Iris pigment epithelial cell (primary cell): ENCODE results near the gene RNPEPL1.
"Not testable (repeated sequence)": the region's sequence is repeated elsewhere in the genome, so short reads cannot be mapped to it uniquely, and the experiment has no call there.

Experiments
- DNase-seq: peaks from one replicate; pipeline ENCODE4 v3.0.0-alpha.2; 2011; ENCODE audit warnings: low read depth

The RNPEPL1 gene, protein sequence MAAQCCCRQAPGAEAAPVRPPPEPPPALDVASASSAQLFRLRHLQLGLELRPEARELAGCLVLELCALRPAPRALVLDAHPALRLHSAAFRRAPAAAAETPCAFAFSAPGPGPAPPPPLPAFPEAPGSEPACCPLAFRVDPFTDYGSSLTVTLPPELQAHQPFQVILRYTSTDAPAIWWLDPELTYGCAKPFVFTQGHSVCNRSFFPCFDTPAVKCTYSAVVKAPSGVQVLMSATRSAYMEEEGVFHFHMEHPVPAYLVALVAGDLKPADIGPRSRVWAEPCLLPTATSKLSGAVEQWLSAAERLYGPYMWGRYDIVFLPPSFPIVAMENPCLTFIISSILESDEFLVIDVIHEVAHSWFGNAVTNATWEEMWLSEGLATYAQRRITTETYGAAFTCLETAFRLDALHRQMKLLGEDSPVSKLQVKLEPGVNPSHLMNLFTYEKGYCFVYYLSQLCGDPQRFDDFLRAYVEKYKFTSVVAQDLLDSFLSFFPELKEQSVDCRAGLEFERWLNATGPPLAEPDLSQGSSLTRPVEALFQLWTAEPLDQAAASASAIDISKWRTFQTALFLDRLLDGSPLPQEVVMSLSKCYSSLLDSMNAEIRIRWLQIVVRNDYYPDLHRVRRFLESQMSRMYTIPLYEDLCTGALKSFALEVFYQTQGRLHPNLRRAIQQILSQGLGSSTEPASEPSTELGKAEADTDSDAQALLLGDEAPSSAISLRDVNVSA

DNA sequence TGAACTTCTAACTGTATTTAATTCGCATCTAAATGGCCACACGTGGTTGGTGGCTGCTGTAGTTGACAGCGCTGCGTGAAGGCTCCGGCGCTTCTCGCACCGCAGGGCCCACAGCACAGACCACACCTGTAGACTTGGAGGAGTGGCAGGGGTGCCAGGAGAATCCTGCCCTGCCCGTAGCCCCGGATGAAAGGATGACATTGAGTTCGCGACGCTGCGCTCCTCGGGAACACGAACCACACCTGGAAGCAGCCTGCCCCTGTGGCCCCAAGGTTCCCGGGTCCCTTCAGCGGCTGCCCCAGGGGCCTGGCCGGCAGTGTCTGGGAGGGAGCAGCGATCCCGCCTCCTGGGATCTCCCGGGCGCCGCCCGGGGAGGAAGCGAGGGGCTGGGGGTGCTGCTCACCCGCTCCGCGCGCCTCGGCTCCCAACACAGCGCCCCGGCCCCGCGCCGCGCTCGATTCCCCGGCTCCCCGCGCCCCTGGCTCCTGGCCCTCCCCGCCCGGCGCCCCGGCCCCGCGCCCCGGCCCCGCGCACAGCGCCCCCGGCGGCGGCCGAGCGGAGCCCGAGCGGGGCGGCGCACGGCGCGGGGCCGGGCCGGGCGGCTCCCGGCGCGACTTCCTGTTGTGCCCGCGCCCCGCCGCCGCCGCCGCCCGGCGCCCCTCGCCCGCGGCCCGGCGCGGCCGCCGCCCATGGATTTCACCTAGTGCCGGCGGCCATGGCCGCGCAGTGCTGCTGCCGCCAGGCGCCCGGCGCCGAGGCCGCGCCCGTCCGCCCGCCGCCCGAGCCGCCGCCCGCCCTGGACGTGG lies at the start of gene RNPEPL1:
Gene RNPEPL1 (plus strand): TSS at position 613 of the 806 bp plus-strand sequence. CDS start 103 bp downstream, at position 716.
- DNase-seq: peak; percentile 29

DNA sequence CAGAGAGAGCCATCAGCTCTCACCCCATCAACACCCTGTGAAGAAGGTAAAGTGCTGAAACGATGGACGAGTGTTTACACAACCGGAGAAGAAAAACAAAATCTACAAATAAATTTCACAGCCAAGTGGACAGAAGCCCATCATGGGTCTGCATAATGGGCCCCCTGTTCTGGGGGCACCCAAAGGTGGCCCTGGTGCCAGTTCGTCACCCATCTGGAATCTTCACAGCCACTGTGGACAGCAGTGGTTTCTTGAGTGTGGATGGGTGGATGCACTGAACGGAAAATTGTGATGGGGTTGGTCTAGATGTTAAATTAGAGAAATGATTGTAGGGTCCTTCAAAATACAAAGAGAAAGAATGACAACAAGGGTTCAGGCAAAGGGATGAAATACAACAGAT lies 49.3 kb upstream of the RNPEPL1 start:
- no peak for DNase-seq

DNA sequence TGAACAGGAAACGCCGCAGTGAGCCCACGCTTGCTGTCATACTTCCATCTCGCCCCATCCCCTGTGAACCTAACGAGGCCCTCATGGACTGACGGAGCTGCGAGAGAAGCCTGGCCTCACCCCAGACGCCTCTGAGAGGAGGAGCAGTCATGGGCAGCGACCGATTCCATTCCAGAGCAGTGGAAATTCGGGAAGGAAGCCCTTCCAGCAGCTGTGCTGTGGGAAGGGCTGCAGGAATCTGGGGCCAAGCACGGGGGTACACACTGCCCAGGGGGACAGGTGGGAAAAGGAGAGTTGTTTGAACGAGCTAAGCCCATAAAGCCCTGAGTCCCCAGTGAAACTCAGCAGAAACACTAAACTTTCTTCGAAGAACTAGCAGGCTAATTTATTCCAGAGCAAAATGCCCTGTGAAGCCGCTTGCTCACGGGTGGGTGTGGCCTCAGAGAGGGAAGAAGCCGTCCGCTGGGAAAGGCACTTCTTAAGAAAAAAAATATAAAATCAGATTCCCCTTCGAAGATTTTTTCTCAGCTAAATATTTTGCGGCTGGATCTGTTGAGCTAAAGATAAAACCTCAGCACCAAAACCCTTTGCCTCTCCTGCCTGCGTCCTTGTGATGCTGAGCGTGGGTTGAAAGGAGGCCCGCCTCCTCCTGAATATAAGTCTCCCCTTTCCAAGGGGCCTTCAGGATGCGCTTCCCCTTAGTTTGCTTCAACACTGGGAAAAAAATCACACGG lies 48.7 kb upstream of the RNPEPL1 start:
- peak; percentile 65 for DNase-seq

DNA sequence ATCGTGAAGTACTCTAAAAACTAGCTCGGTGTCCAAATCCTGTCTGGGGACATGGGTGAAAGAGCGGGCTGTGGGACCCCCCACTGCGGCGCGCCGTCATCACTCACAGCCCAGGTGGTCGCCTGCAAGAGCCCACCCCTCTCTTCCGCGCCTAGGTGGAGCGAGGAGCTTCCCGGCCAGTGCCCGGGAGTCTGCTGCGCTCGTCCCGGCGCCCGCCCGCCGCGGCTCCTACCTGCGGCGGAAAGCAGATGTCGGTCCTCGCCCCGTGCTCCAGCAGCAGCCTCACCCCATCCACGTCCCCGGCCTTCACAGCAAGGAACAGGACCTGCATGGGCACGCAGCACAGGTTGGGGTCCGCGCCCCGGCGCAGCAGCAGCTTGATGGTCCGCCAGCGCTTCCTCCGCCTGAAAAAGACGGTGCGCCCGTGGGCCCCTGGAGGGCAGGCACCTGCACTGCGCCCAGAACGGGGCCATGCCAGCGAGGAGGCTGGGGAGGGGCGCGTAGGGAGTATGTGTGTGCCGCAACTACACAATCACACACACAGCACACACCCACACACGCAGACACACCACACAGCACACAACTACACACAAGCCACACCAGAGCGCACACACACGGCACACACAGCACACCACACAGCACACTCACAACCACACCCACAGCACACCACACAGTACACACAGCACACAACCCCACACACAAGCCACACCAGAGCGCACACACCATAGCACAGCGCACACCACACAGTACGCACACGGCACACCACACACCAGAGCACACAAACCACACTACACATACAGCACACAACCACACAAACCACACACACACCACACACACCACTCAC lies 47.9 kb upstream of the RNPEPL1 start:
- DNase-seq: peak; percentile 12

DNA sequence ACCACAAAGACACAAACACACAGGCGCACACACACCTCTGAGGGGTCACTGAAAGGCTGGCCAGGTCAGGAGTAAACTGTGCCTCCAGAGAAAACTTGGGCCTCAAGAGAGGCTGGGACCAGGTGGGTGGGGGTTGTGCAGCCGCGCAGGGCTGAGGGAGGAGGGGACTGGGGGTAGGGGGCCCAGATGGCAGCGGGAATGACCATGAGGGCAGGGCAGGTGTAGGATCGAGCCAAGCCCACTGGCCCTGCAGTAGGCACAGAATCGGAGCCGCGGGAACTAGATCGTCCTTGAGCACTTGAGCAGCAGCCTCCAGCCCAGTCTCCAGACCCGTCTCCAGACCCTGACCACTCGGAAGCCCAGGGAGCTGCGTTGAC lies 47.3 kb upstream of the RNPEPL1 start:
- no peak for DNase-seq

DNA sequence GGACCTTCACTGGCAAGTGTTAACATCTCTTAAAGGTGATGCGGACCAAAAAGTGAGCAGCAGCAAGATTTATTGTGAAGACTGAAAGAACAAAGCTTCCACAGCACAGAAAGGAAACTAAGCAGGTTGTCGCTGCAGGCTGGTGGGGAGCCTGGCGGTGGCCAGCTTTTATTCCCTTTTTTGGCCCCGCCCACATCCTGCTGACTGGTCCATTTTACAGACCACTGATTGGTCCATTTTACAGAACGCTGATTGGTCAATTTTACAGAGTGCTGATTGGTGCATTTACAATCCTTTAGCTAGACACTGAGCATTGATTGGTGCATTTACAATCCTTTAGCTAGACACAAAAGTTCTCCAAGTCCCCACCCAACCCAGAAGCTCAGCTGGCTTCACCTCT lies 46.4 kb upstream of the RNPEPL1 start:
- not testable (repeated sequence) for DNase-seq

DNA sequence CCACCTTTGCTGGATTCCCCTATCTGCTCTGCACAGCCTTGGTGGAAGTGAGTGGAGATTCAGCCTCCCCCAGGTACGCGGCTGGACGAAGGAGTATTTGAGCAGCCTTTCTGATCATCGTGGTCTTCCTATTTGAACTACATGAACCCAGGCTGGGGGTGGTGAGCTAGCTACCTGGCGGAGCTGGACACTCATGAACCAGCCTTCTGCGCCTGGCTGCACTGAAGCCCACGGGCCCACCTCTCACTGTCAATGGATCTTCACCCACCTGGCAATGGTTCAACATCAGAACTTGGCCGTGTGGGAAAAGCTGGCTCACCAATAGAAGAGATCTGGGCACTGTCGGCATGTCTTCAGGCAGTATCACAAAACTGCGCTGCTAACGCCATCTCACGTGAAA lies 45.9 kb upstream of the RNPEPL1 start:
- DNase-seq: no peak

DNA sequence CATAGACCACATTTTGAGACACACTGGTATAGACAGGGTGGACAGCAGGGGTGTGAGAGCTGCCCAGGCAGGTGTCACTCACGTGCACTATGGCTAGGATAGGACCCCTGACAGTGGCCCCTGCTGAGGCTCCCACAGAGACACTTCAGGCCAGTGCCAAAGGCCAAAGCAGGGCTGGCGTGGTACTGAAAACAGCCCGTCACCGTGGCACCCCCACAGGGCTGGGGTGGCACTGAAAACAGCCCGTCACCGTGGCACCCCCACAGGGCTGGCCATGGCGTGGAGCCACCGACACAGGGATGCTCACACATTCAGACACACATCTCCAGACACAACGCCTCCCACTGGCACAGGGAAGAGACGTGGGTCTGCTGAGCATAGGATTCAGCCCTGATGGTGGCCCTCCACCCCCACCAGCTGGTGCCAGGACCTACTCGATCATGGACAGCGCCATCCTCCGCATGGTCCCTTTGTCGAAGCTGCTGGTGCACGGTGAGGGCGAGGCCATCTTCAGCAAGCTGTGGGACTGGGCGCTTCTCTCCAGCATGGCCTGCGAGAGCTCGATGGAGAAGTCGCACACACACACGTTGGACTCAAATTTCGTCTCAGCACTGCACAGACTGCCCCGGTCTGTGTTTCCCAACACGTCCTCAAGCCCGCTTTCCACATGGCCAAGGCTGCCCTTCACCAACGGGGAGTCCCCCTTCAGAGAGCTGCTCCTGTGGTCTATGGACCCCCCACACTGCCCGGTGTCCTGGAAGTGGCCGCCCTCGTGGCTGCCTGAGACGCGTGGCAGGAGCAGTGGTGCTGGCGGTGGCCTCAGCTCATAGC lies 44.6 kb upstream of the RNPEPL1 start:
- no peak for DNase-seq

DNA sequence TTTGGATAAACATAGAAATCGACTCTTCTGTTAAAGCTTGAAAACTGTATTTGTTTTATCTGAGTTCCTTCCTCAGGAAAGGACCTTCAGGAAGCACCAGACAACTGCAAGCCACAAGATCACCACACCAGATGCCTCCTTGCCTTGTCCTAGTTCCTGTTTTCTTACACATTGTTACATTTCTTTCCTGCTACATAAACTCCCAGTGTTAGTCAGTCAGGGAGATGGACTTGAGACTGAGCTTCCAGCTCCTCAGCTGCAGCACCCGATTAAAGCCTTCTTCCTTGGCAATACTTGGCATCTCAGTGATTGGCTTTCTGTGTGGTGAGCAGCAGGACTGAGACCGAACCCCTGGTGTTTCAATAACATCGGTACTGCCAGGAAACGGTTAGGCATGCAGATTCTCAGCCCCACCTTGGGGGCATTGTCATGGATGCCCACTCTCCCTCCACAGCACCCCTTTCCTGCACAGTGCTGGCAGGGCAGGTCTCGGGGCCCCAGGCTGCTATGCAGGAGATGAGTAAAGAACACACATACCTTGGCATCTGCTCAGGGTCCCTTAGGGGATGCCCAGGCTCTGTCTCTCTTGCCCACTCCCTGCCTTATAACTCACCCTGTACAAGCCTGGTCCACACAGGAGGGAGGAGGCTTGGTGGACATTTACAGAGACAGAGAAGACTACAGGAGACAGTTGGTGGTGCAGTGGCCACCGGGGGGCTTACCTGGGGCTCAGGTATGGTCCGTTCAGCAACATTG lies 43.1 kb upstream of the RNPEPL1 start:
- DNase-seq: no peak

DNA sequence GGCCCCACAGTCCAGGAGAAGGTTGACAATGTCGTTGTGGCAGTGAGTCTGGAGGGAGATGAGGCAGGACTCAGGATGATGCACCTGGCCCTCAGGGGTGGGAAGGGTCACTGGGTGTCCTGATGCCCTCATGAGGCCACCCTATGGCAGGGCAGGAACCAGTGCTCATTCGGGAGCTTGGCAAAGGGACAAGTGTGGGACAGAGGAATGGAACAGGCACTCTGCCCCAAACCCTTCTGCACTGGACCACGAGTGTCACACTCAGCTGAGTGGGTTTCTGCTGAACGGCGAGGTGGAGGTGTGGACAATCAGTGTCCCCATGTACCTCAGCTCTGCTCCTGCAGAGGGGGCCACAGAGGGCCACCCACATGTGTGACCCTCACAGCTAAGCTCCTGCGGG lies 42.5 kb upstream of the RNPEPL1 start:
- DNase-seq: no peak

DNA sequence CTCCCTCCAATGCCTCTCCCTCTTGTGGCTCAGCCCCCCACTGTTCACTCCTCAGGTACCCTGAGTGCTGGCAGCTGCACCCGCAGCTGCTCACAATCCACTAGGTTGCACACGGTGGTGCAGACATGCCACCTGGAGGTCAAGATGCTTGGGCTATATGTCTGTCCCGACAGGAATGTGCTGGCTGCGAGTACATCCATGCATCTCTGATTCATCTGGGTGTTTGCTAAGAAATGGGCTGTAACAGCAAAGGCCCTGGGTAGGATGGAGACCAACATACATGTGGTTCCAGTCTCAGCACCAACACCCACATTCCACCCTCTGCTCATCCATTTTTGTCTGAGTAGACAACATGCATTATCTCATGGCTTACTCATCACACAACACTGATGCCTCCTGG lies 41.8 kb upstream of the RNPEPL1 start:
- no peak for DNase-seq

DNA sequence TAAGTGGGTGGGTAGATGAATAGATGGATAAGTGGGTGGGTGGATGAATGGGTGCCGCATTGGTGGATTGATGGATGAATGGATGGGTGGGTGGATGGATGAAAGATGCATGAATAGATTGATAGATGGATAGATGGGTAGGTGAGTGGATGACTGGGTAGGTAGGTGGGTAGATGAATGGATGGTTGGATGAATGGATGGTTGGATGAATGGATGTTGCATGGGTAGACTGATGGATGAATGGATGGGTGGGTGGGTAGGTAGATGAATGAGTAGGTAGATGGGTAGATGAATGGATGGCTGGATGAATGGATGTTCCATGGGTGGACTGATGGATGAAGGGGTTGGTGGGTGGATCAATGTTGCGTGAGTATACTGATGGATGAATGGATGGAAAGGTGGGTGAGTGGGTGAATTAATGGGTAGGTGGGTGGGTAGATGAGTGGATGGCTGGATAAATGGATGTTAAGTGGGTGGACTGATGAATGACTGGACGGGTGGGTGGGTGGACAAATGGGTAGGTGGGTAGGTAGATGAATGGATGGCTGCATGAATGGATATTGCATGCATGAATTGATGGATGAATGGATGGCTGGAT lies 41.0 kb upstream of the RNPEPL1 start:
- DNase-seq: no peak

DNA sequence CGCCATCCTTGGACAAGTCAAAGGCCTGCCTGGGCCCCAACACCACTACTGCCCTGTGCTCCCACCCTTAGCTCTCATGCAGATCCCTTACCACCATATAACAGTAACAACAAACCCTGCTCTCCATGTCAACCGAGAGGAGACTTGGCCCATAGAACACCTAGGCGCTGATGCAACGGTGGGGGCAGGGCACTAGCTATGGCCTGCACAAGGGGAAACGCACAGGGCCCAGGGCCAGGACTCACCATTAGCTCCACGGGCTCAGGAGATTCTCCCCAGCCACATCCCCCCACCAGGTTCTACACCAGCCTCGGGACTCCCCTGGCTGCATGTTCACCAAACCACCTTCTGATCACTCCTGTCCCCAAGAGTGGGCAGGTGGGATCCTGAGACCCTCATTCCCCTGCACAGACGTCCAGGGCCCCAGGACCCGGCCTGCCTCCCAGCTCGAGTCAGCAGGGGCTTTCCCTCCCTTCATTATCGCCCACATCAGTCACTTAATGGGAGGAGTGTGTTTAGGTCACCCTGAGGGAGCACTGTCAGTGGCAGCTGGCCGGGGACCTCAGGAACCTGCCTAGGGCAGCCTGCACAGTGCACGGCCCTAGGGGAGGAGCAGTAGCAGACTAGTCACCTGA lies 39.8 kb upstream of the RNPEPL1 start:
- no peak for DNase-seq

DNA sequence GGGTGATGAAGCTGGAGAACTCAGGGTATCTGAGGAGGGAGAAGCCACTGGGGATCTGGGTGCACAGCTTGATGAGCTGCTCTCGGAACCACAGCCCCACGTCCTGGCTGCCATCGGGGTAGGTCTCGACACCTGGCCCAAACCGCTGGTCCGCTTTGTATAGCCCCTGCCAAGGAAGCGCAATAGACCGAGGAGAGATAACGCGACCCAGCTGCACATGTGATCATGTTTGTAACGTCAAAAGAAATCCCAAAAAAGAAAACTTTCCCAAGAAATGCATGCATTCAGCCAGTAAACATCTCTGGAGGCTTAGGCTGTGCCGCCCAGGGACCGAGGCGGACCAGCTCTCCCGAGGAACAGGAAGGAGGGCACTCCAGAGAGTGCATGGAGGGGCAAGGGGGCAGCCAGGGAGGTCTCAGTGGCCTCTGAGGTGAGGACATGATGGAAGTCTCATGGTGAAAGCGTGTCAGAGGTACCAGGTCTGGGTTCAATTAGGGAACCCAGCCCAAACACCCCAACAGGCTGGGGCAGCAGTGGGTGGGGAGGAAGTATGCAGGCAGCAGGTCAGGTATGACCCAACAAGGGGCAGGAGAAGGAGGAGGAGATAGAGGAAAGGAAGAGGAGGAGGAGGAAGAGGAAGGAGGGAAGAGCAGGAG lies 38.8 kb upstream of the RNPEPL1 start:
- no peak for DNase-seq

DNA sequence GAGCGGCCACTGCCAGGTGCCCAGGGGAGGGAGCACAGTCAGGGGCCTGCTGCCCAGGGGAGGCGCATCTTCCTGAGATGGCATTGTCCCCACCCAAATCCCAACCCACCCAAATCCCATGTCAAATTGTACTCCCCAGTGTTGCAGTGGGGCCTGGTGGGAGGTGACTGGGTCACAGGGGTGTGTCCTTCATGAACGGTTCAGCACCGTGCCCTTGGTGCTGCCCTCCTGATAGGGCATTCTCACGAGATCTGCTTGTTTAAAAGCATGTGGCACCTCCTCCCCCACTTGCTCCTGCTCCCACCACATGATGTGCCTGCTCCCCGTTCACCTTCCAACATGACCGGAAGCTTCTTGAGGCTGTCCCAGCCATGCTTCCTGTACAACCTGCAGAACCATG lies 38.1 kb upstream of the RNPEPL1 start:
- DNase-seq: no peak

DNA sequence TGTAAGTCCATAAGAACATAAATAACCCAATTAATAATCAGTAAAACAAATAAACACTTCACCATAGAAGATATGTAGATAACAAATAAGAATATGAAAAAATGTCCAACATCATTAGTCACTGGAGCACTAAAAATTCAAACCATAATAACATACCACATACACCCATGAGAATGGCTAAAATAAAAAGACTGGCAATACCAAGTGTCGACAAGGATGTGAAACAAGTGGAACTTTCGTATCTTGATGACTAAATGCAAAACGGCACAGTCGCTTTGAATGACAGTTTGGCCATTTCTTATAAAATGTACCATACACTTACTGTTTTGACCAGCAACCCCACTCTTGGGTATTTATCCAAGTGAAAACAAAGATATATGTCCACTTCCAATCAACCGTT lies 37.2 kb upstream of the RNPEPL1 start:
- DNase-seq: no peak

DNA sequence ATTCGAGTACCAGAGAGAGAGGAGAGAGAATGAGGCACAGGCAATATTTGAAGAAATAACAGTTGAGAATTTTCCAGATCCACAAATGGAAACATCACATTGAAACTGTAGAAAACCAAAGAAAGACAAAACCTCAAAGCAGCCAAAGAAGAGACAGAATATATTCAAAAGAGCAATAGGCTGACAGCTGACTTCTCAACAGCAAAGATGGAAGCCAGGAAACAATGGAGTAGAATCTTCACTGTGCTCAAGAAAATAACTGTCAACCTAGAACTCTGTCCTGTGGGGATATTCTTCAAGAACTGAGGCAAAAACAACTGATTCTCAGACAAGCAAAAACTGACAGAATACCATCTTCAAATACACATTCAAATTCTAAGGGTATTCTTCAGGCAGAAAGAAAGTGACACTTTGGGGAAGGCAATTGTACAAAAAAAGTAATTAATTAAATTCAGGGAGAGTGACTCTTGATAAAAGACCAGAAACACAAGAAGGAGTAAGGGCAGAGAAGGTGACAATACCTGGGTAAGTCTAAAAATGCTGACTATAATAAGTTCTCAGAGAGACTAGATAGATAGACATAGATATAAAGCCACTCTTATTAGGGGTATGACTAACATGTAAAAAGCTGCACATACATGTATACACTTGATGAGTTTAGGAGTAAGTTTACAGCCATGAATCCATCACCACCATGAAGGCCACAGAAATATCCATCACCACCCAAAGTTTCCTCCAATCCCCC lies 36.1 kb upstream of the RNPEPL1 start:
- DNase-seq: no peak
